Psoas muscle (tissue), 8 donors: ENCODE data around the gene ERVV-1. TPM values are rescaled to one million over a fixed set of nuclear protein-coding genes. Genes with fewer than 3 reads are reported as not detected.

ENCODE experiments used
- ATAC-seq, 4 donors: fragments of 200-7000 bp; cut with Tn5 transposase; one replicate each; pipeline ENCODE4 v1.9.1; 2020; ENCODE audit warnings: moderate library complexity in 3 of 4, mild to moderate bottlenecking in 2 of 4
- DNase-seq, 2 donors: peaks; one replicate each; pipeline ENCODE4 v3.0.0-alpha.2; 2020
- H3K27ac ChIP-seq: fragments of 200-600 bp; one replicate; pipeline ENCODE4 v1.8.0; 2022
- H3K27me3 ChIP-seq, 3 donors: fragments of 200-600 bp in 1 of 3; one replicate each; pipeline versions ENCODE4 v1.6.1 to v1.8.0; 2013 to 2022; ENCODE audit warnings: low read length in 2 of 3, mild to moderate bottlenecking in 2 of 3, moderate library complexity in 1 of 3; ENCODE audit not compliant: insufficient read depth in 3 of 3
- H3K36me3 ChIP-seq, 2 donors: fragments of 200-600 bp in 1 of 2; one replicate each; pipeline versions ENCODE4 v1.6.1 to v1.8.0; 2013 to 2022; ENCODE audit warnings: low read depth in 1 of 2, mild to moderate bottlenecking in 1 of 2, moderate library complexity in 1 of 2; ENCODE audit not compliant: insufficient read depth in 1 of 2
- H3K4me1 ChIP-seq: fragments of 200-600 bp; one replicate; pipeline ENCODE4 v1.8.0; 2022
- H3K4me3 ChIP-seq: fragments of 200-600 bp; one replicate; pipeline ENCODE4 v1.8.0; 2022; ENCODE audit warnings: mild to moderate bottlenecking
- H3K9me3 ChIP-seq: fragments of 200-600 bp; one replicate; pipeline ENCODE4 v1.8.0; 2022
- CTCF ChIP-seq: fragments of 200-600 bp; IDR thresholded peaks from one replicate; pipeline ENCODE4 v1.8.0; 2022; ENCODE audit warnings: antibody characterized with exemption
- WGBS, 3 donors: extraction: QIAGEN DNeasy Blood & Tissue Kit; methylation state at CpG; one replicate each; pipeline versions ENCODE4 v1.1.6 to v1.1.7; 2013; 5-methylcytosine and 5-hydroxymethylcytosine counted together
- intact Hi-C, 2 donors: fragments of 100-400 bp; cut with DNase I; formaldehyde crosslinking; loops; one replicate each; pipeline versions ENCODE4 v1.11.0 to v1.14.2; 2022
- polyA plus RNA-seq, 3 donors: library from polyadenylated mRNA; stranded (reverse); fragments of 200-250 nt; gene quantifications; one replicate each; pipeline ENCODE4 v1.2.3, GENCODE V29; 2013
- total RNA-seq, 4 donors: library from RNA; stranded (reverse); fragmentation: NEBNext Ultra II Directional in 2 of 4; extraction: Animal tissue kit (Norgen Biotek cat#: 25700) in 2 of 4; gene quantifications; one replicate each; pipeline versions ENCODE4 v1.2.1 to v1.2.4, GENCODE V29; 2021 to 2023
- donor health status: healthy with polysubstance abuse.
- donor health status: DM: no; HTN: no; CAD: no; lungs with moderate emphysema.
- donor health status: Bipolar disorder and iron deficiency.
- donor health status: healthy.
- donor health status: DM: yes; HTN: yes; CAD: no.
- donor health status: DM: no; HTN: no; CAD: no.
- donor health status: DM: no; HTN: no; CAD: no.
- donor health status: DM: yes; HTN: yes; CAD: no.

Gene ERVV-1
- total and polyA plus RNA-seq, 7 donors: 0.01 to 0.08 (median 0.03) TPM; not detected in 4

GRCh38 chr19:53004242-53004641 lies 9.5 kb upstream of the ERVV-1 start:
- no peaks in the 10 kb centered on the region for H3K36me3 ChIP-seq
- no peak for ATAC-seq
- DNase-seq: no peak
- H3K4me3 ChIP-seq: no peak overlapping the region
- intact Hi-C loops: no loop called here
- no peaks in the 10 kb centered on the region for H3K4me1 ChIP-seq
- TF ChIP-seq CTCF: no peak
- peaks cover 0 to 2% (median 0%) of the 10 kb centered on the region in 3 donors for H3K27me3 ChIP-seq
- no peak overlapping the region for H3K27ac ChIP-seq
- H3K9me3 ChIP-seq: no peaks in the 10 kb centered on the region
- WGBS, 3 donors: 61 to 66% (median 65%) methylated on average over 5 of the region's 5 CpGs

GRCh38 chr19:53007200-53007599 lies 6.5 kb upstream of the ERVV-1 start:
- no peak for TF ChIP-seq CTCF
- Histone ChIP-seq H3K27me3 (peaks cover 0 to 2% (median 0%) of the 10 kb centered on the region in 3 donors), H3K4me1 (no peaks in the 10 kb centered on the region), H3K27ac (no peak overlapping the region), H3K36me3 (no peaks in the 10 kb centered on the region), H3K9me3 (no peaks in the 10 kb centered on the region), H3K4me3 (peak overlapping the region; percentile 9)
- intact Hi-C loops: no loop called here
- WGBS, 3 donors: 49 to 62% (median 57%) methylated on average over 7 of the region's 7 CpGs
- no peak for ATAC-seq
- DNase-seq: no peak

- intact Hi-C loops: no loop called here
- H3K27me3 ChIP-seq: peaks cover 0 to 2% (median 0%) of the 10 kb centered on the region in 3 donors
- 33 to 40% (median 38%) methylated on average over 5 of the region's 5 CpGs for WGBS, 3 donors
- DNase-seq (no peak), ATAC-seq (no peak)
- TF ChIP-seq CTCF: no peak
- no peak overlapping the region for H3K27ac ChIP-seq
- no peaks in the 10 kb centered on the region for H3K36me3 ChIP-seq
- no peaks in the 10 kb centered on the region for H3K4me1 ChIP-seq
- H3K4me3 ChIP-seq: peak overlapping the region; percentile 9
- no peaks in the 10 kb centered on the region for H3K9me3 ChIP-seq
Observed at GRCh38 chr19:53007606-53008005, 6.1 kb upstream of the ERVV-1 start.

GRCh38 chr19:53008061-53008778 lies 5.5 kb upstream of the ERVV-1 start:
- no peaks in the 10 kb centered on the region for H3K36me3 ChIP-seq
- H3K27me3 ChIP-seq: peaks cover 0 to 2% (median 0%) of the 10 kb centered on the region in 3 donors
- 72 to 80% (median 77%) methylated on average over 25 of the region's 25 CpGs for whole genome bisulfite sequencing, 3 donors
- intact Hi-C loops: no loop called here
- ATAC-seq (no peak), DNase-seq (no peak)
- TF ChIP-seq CTCF: no peak
- no peaks in the 10 kb centered on the region for H3K9me3 ChIP-seq
- H3K27ac ChIP-seq: no peak overlapping the region
- no peaks in the 10 kb centered on the region for H3K4me1 ChIP-seq
- H3K4me3 ChIP-seq: peak overlapping the region; percentile 9

- Histone ChIP-seq H3K4me1 (no peaks in the 10 kb centered on the region), H3K27me3 (no peaks in the 10 kb centered on the region), H3K27ac (no peak overlapping the region), H3K36me3 (no peaks in the 10 kb centered on the region), H3K4me3 (no peak overlapping the region), H3K9me3 (peaks cover under 1% of the 10 kb centered on the region)
- DNase-seq (no peak), ATAC-seq (no peak)
- intact Hi-C loops: no loop called here
- 42 to 50% (median 45%) methylated on average over 9 of the region's 9 CpGs for WGBS, 3 donors
- TF ChIP-seq CTCF: no peak
Observed at GRCh38 chr19:53010494-53010893, 3.2 kb upstream of the ERVV-1 start.
